Ovary (tissue), 9 donors: ENCODE measurements around the gene IPO7. TPM values are rescaled to one million over a fixed set of nuclear protein-coding genes. Genes with fewer than 3 reads are reported as not detected.

ENCODE experiments used
- DNase-seq, 5 donors: peaks; one replicate each; pipeline ENCODE4 v3.0.0-alpha.2; 2019 to 2020
- H3K27ac ChIP-seq, 2 donors: fragments of 200-600 bp; one replicate each; pipeline versions ENCODE4 v1.5.1 to v1.8.0; 2019 to 2022
- H3K27me3 ChIP-seq: fragments of 200-600 bp; one replicate; pipeline ENCODE4 v1.8.0; 2022
- H3K36me3 ChIP-seq: fragments of 200-600 bp; sonication (generic); one replicate; pipeline ENCODE4 v1.5.1; 2019
- H3K4me1 ChIP-seq: one replicate; pipeline ENCODE4 v1.8.1; 2013; ENCODE audit warnings: mild to moderate bottlenecking, moderate library complexity; ENCODE audit not compliant: insufficient read depth
- H3K4me3 ChIP-seq: fragments of 200-600 bp; sonication (generic); one replicate; pipeline ENCODE4 v1.5.1; 2017
- H3K9me3 ChIP-seq, 2 donors: fragments of 200-600 bp in 1 of 2; sonication (generic) in 1 of 2; one replicate each; pipeline versions ENCODE4 v1.5.1 to v1.8.1; 2013 to 2019; ENCODE audit warnings: mild to moderate bottlenecking in 1 of 2, moderate library complexity in 1 of 2
- EP300 ChIP-seq: sonication (generic); formaldehyde crosslinking; IDR thresholded peaks from one replicate; pipeline ENCODE4 v1.6.1; 2017; ENCODE audit warnings: antibody characterized with exemption
- POLR2A ChIP-seq: fragments of 450-650 bp; IDR thresholded peaks from one replicate; pipeline ENCODE4 v1.6.1; 2017; ENCODE audit warnings: antibody characterized with exemption, mild to moderate bottlenecking, moderate library complexity
- WGBS, 3 donors: extraction: QIAGEN DNeasy Blood & Tissue Kit in 1 of 3; methylation state at CpG; one replicate each; pipeline versions ENCODE4 v1.1.5 to v1.1.7; 2013 to 2017; 5-methylcytosine and 5-hydroxymethylcytosine counted together
- intact Hi-C, 4 donors: fragments of 100-400 bp; cut with DNase I; formaldehyde crosslinking; loops; one replicate each; pipeline versions ENCODE4 v1.11.0 to v1.15.1; 2022 to 2023
- polyA plus RNA-seq, 2 donors: library from polyadenylated mRNA; stranded (reverse); fragments of 200-250 nt in 1 of 2; fragments of 350-450 nt in 1 of 2; fragmentation: Illumina TruSeq in 1 of 2; extraction: RNeasy Lipid Tissue Mini Kit (QIAGEN cat#74804) in 1 of 2; gene quantifications; one replicate each; pipeline ENCODE4 v1.2.3, GENCODE V29; 2013 to 2014
- total RNA-seq, 7 donors: library from RNA; depleted of rRNA in 2 of 7; stranded (reverse); fragments of >200 nt in 2 of 7; fragmentation: NEBNext Ultra II Directional in 3 of 7; extraction: Animal tissue kit (Norgen Biotek cat#: 25700) in 3 of 7; gene quantifications; one replicate each; pipeline versions ENCODE4 v1.1.0 to v1.2.4, GENCODE V29; 2016 to 2023
- TF ChIP-seq, protein P1 (sequence below), 3 donors: fragments of 450-650 bp in 2 of 3; fragments of 200-600 bp in 1 of 3; IDR thresholded peaks; one replicate each; pipeline versions ENCODE4 v1.5.1 to v1.8.0; 2016 to 2022; ENCODE audit warnings: antibody characterized with exemption in 3 of 3, mild to moderate bottlenecking in 1 of 3
- donor health status: DM: no; HTN: no; CAD: no; lungs with moderate emphysema.
- donor health status: DM: no; HTN: no; CAD: no.
- donor health status: Bipolar disorder and iron deficiency.
- donor health status: DM: yes; HTN: yes; CAD: no.
- donor health status: DM: no; HTN: no; CAD: no.
- donor health status: DM: yes; HTN: yes; CAD: no.

The IPO7 gene
- total and polyA plus RNA-seq, 9 donors = 32.3 to 122 (median 100) TPM

- Histone ChIP-seq H3K27me3 (no peaks in the 10 kb centered on the region), H3K4me1 (peaks cover 7% of the 10 kb centered on the region), H3K27ac (peak overlapping the region in 1 of 2 donors; percentile 99), H3K36me3 (no peaks in the 10 kb centered on the region), H3K9me3 (no peaks in the 10 kb centered on the region), H3K4me3 (no peak overlapping the region)
- intact Hi-C loops = loop anchor here in 2 of 4 donors (5.0 kb wide), 2 partner anchors 101 to 149 kb away; no protein-coding TSS in a partner anchor
- DNase-seq = no peak
- WGBS, 3 donors = 93 to 94% (median 93%) methylated on average over 8 of the region's 8 CpGs
- TF ChIP-seq EP300 = no peak
- TF ChIP-seq POLR2A = no peak
- TF ChIP-seq, protein P1, sequence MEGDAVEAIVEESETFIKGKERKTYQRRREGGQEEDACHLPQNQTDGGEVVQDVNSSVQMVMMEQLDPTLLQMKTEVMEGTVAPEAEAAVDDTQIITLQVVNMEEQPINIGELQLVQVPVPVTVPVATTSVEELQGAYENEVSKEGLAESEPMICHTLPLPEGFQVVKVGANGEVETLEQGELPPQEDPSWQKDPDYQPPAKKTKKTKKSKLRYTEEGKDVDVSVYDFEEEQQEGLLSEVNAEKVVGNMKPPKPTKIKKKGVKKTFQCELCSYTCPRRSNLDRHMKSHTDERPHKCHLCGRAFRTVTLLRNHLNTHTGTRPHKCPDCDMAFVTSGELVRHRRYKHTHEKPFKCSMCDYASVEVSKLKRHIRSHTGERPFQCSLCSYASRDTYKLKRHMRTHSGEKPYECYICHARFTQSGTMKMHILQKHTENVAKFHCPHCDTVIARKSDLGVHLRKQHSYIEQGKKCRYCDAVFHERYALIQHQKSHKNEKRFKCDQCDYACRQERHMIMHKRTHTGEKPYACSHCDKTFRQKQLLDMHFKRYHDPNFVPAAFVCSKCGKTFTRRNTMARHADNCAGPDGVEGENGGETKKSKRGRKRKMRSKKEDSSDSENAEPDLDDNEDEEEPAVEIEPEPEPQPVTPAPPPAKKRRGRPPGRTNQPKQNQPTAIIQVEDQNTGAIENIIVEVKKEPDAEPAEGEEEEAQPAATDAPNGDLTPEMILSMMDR (IDR thresholded peaks at IDR 0.05) = no peak
These were observed 78.5 kb downstream of the IPO7 start for GRCh38 chr11:9462806-9463537.

DNA sequence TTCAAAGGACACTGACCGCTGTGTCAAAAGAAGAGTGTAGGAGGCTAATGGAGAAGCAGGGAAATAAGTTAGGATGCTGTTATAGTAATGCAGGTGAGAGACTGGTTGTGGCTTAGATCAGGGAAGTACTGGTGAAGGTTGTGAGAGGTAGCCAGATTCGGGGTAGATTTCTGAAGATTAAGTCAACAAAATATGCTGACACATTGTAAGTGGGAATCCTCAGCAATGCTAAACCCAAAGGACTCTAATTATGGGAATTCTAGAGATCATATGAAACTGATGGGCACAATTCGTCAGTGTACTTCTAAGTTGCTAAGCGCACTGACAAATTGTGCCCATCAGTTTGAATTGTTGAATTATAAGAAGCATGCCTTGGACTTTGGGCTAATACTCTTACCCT, 86.3 kb downstream of the IPO7 start:
- intact Hi-C loops = no loop called here
- Histone ChIP-seq H3K4me1 (no peaks in the 10 kb centered on the region), H3K4me3 (no peak overlapping the region), H3K36me3 (no peaks in the 10 kb centered on the region), H3K27ac (no peak overlapping the region), H3K9me3 (no peaks in the 10 kb centered on the region), H3K27me3 (no peaks in the 10 kb centered on the region)
- TF ChIP-seq EP300 (no peak), POLR2A (no peak)
- TF ChIP-seq, protein P1 (IDR thresholded peaks at IDR 0.05) = no peak
- 91 to 96% (median 94%) methylated on average over 4 of the region's 4 CpGs for WGBS, 3 donors
- no peak for DNase-seq

GRCh38 chr11:9473408-9473807, 89.0 kb downstream of the IPO7 start:
- intact Hi-C loops = no loop called here
- no peaks in the 10 kb centered on the region for H3K36me3 ChIP-seq

GRCh38 chr11:9479899-9480298, 95.4 kb downstream of the IPO7 start:
- no peaks in the 10 kb centered on the region for H3K36me3 ChIP-seq

More at GRCh38 chr11:9473408-9473807, 89.0 kb downstream of the IPO7 start:
- no peak overlapping the region for H3K27ac ChIP-seq
- no peak for DNase-seq
- H3K4me1 ChIP-seq = no peaks in the 10 kb centered on the region
- no peaks in the 10 kb centered on the region for H3K9me3 ChIP-seq
- no peak for TF ChIP-seq EP300
- TF ChIP-seq, protein P1 (IDR thresholded peaks at IDR 0.05) = no peak
- no peak for TF ChIP-seq POLR2A
- H3K4me3 ChIP-seq = no peak overlapping the region
- no peaks in the 10 kb centered on the region for H3K27me3 ChIP-seq

More at GRCh38 chr11:9479899-9480298, 95.4 kb downstream of the IPO7 start:
- intact Hi-C loops = no loop called here
- Histone ChIP-seq H3K4me1 (no peaks in the 10 kb centered on the region), H3K27me3 (no peaks in the 10 kb centered on the region), H3K27ac (no peak overlapping the region), H3K9me3 (no peaks in the 10 kb centered on the region), H3K4me3 (no peak overlapping the region)
- no peak for TF ChIP-seq EP300
- TF ChIP-seq POLR2A = no peak
- TF ChIP-seq, protein P1 (IDR thresholded peaks at IDR 0.05) = no peak
- DNase-seq = no peak
- WGBS, 3 donors = 39 to 68% (median 40%) methylated on average over 2 of the region's 2 CpGs
